Measurements from ENCODE around the gene MAP3K3.

MAP3K3 gene

DNA sequence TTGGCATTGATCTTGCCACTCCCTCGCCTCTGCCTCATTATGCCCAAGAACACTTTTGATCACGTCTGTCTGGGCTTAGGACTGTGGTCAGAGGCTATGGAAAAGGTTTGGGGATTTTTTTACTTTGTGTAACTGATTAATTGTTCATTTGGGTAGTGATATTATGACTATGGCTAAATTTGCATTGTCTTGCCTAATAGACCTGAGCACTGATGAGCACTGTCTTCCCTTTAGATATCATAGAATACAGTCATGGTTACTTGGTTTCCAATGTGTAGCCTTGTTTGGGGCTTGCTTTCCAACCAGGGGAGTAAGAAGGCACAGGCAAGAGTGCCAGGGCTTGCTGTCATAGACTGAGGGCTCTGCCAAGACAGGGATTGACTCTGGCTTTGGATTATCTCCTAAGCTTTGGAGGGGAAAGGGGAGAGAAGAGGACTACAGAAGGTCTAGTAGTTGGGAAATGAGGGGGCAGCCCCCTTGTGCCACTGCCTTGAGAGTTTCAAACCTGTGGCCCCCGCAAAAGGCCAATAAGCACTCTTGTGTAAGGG, 64.0 kb downstream of the MAP3K3 start:
- CTCF ChIA-PET, result interaction anchor here (0.6 to 2.0 kb wide), 3 partner anchors 74 to 1187 kb away, joined by 3 to 6 read pairs (median 4); no protein-coding TSS in a partner anchor
- Histone ChIP-seq H3K27ac (ENCODE audit: extremely low read depth, low read depth, low read length) (no peak overlapping the region), H3K36me3 (ENCODE audit: control insufficient read depth in 2 of 2, insufficient read depth in 1 of 2, low read length in 2 of 2) (peaks cover 22 to 83% of the 10 kb centered on the region in 2 experiments), H3K4me3 (ENCODE audit: low read depth, low read length) (no peak overlapping the region), H3K9me3 (ENCODE audit: control insufficient read depth, insufficient read depth, low read depth, low read length) (no peaks in the 10 kb centered on the region), H3K4me1 (ENCODE audit: control insufficient read depth, insufficient read depth, low read length) (no peaks in the 10 kb centered on the region)
- no peak for TF ChIP-seq ZNF514 (tag by site-specific recombination; IDR thresholded peaks at IDR 0.05)
- no peak for TF ChIP-seq ZNF112 (tag by site-specific recombination; IDR thresholded peaks at IDR 0.05)
- no peak for TF ChIP-seq ZIC2 (tag by site-specific recombination; IDR thresholded peaks at IDR 0.05)
- no peak for TF ChIP-seq ZNF155 (tag by site-specific recombination; IDR thresholded peaks at IDR 0.05)
- POLR2A ChIA-PET, result no interaction called here

DNA sequence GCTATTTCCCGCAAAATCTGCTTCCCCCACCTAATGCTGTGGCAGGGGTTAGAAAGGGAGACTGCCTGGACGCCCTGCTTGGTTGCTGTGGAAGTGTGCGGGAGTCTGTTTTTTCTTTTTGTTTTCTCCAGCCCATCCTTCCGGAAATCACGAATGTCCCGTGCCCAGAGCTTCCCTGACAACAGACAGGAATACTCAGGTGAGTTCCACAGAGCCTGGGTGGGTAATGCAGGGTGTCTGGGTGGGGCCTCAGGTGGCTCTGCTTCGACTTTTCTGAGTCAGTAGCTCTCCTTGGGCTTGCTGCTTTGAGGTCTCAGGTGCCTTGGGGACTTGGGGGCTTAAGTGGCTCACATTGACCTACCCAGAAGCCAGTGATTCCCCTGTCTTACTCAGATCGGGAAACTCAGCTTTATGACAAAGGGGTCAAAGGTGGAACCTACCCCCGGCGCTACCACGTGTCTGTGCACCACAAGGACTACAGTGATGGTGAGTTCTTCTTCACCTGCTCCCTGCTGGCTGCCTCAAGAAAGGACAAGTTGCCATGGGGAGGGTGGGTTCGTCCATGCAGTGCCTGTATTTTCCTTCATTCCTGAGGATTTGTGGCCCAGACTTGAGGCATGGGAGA, 66.3 kb downstream of the MAP3K3 start:
- no peak overlapping the region for H3K4me3 ChIP-seq (ENCODE audit: low read depth, low read length)
- no peaks in the 10 kb centered on the region for H3K9me3 ChIP-seq (ENCODE audit: control insufficient read depth, insufficient read depth, low read depth, low read length)
- TF ChIP-seq ZNF626 (tag by site-specific recombination; IDR thresholded peaks at IDR 0.05), result no peak
- TF ChIP-seq KLF8 (tag by site-specific recombination; IDR thresholded peaks at IDR 0.05), result no peak
- no peak for TF ChIP-seq ZNF776 (tag by site-specific recombination; IDR thresholded peaks at IDR 0.05; ENCODE audit: borderline replicate concordance)
- TF ChIP-seq ZNF670 (tag by site-specific recombination; IDR thresholded peaks at IDR 0.05; ENCODE audit: low read depth), result no peak
- TF ChIP-seq KLF10 (tag by site-specific recombination; IDR thresholded peaks at IDR 0.05), result no peak
- TF ChIP-seq, protein P1, sequence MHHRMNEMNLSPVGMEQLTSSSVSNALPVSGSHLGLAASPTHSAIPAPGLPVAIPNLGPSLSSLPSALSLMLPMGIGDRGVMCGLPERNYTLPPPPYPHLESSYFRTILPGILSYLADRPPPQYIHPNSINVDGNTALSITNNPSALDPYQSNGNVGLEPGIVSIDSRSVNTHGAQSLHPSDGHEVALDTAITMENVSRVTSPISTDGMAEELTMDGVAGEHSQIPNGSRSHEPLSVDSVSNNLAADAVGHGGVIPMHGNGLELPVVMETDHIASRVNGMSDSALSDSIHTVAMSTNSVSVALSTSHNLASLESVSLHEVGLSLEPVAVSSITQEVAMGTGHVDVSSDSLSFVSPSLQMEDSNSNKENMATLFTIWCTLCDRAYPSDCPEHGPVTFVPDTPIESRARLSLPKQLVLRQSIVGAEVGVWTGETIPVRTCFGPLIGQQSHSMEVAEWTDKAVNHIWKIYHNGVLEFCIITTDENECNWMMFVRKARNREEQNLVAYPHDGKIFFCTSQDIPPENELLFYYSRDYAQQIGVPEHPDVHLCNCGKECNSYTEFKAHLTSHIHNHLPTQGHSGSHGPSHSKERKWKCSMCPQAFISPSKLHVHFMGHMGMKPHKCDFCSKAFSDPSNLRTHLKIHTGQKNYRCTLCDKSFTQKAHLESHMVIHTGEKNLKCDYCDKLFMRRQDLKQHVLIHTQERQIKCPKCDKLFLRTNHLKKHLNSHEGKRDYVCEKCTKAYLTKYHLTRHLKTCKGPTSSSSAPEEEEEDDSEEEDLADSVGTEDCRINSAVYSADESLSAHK (tag by site-specific recombination; IDR thresholded peaks at IDR 0.05), result no peak
- TF ChIP-seq, protein P2, sequence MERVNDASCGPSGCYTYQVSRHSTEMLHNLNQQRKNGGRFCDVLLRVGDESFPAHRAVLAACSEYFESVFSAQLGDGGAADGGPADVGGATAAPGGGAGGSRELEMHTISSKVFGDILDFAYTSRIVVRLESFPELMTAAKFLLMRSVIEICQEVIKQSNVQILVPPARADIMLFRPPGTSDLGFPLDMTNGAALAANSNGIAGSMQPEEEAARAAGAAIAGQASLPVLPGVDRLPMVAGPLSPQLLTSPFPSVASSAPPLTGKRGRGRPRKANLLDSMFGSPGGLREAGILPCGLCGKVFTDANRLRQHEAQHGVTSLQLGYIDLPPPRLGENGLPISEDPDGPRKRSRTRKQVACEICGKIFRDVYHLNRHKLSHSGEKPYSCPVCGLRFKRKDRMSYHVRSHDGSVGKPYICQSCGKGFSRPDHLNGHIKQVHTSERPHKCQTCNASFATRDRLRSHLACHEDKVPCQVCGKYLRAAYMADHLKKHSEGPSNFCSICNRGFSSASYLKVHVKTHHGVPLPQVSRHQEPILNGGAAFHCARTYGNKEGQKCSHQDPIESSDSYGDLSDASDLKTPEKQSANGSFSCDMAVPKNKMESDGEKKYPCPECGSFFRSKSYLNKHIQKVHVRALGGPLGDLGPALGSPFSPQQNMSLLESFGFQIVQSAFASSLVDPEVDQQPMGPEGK (tag by site-specific recombination; IDR thresholded peaks at IDR 0.05), result no peak
- no peak for TF ChIP-seq ZNF777 (tag by site-specific recombination; IDR thresholded peaks at IDR 0.05; ENCODE audit: borderline replicate concordance)
- TF ChIP-seq ZNF341 (tag by site-specific recombination; IDR thresholded peaks at IDR 0.05; ENCODE audit: low read depth), result no peak
- TF ChIP-seq, protein P3, sequence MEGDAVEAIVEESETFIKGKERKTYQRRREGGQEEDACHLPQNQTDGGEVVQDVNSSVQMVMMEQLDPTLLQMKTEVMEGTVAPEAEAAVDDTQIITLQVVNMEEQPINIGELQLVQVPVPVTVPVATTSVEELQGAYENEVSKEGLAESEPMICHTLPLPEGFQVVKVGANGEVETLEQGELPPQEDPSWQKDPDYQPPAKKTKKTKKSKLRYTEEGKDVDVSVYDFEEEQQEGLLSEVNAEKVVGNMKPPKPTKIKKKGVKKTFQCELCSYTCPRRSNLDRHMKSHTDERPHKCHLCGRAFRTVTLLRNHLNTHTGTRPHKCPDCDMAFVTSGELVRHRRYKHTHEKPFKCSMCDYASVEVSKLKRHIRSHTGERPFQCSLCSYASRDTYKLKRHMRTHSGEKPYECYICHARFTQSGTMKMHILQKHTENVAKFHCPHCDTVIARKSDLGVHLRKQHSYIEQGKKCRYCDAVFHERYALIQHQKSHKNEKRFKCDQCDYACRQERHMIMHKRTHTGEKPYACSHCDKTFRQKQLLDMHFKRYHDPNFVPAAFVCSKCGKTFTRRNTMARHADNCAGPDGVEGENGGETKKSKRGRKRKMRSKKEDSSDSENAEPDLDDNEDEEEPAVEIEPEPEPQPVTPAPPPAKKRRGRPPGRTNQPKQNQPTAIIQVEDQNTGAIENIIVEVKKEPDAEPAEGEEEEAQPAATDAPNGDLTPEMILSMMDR (tag by site-specific recombination; IDR thresholded peaks at IDR 0.05), result no peak
- no peak for TF ChIP-seq ZNF292 (tag by site-specific recombination; IDR thresholded peaks at IDR 0.05; ENCODE audit: borderline replicate concordance, low read depth)
- no peak for TF ChIP-seq ZNF792 (tag by site-specific recombination; IDR thresholded peaks at IDR 0.05)
- no peak for TF ChIP-seq ZNF48 (tag by site-specific recombination; IDR thresholded peaks at IDR 0.05)
- no peak for TF ChIP-seq ZNF394 (tag by site-specific recombination; IDR thresholded peaks at IDR 0.05; ENCODE audit: borderline replicate concordance)
- TF ChIP-seq ZBTB17 (tag by site-specific recombination; IDR thresholded peaks at IDR 0.05), result no peak
- TF ChIP-seq, protein P4, sequence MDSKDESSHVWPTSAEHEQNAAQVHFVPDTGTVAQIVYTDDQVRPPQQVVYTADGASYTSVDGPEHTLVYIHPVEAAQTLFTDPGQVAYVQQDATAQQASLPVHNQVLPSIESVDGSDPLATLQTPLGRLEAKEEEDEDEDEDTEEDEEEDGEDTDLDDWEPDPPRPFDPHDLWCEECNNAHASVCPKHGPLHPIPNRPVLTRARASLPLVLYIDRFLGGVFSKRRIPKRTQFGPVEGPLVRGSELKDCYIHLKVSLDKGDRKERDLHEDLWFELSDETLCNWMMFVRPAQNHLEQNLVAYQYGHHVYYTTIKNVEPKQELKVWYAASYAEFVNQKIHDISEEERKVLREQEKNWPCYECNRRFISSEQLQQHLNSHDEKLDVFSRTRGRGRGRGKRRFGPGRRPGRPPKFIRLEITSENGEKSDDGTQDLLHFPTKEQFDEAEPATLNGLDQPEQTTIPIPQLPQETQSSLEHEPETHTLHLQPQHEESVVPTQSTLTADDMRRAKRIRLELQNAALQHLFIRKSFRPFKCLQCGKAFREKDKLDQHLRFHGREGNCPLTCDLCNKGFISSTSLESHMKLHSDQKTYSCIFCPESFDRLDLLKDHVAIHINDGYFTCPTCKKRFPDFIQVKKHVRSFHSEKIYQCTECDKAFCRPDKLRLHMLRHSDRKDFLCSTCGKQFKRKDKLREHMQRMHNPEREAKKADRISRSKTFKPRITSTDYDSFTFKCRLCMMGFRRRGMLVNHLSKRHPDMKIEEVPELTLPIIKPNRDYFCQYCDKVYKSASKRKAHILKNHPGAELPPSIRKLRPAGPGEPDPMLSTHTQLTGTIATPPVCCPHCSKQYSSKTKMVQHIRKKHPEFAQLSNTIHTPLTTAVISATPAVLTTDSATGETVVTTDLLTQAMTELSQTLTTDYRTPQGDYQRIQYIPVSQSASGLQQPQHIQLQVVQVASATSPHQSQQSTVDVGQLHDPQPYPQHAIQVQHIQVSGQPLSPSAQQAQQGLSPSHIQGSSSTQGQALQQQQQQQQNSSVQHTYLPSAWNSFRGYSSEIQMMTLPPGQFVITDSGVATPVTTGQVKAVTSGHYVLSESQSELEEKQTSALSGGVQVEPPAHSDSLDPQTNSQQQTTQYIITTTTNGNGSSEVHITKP (tag by site-specific recombination; IDR thresholded peaks at IDR 0.05), result no peak
- TF ChIP-seq, protein P5, sequence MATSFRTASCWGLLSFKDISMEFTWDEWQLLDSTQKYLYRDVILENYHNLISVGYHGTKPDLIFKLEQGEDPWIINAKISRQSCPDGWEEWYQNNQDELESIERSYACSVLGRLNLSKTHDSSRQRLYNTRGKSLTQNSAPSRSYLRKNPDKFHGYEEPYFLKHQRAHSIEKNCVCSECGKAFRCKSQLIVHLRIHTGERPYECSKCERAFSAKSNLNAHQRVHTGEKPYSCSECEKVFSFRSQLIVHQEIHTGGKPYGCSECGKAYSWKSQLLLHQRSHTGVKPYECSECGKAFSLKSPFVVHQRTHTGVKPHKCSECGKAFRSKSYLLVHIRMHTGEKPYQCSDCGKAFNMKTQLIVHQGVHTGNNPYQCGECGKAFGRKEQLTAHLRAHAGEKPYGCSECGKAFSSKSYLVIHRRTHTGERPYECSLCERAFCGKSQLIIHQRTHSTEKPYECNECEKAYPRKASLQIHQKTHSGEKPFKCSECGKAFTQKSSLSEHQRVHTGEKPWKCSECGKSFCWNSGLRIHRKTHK (tag by site-specific recombination; IDR thresholded peaks at IDR 0.05), result no peak
- TF ChIP-seq ZBTB48 (tag by site-specific recombination; IDR thresholded peaks at IDR 0.05), result no peak
- TF ChIP-seq SALL2 (tag by site-specific recombination; IDR thresholded peaks at IDR 0.05; ENCODE audit: borderline replicate concordance), result no peak
- no peaks in the 10 kb centered on the region for H3K4me1 ChIP-seq (ENCODE audit: control insufficient read depth, insufficient read depth, low read length)
- H3K36me3 ChIP-seq (ENCODE audit: control insufficient read depth in 2 of 2, insufficient read depth in 1 of 2, low read length in 2 of 2), result peaks cover 22 to 84% of the 10 kb centered on the region in 2 experiments
- H3K27ac ChIP-seq (ENCODE audit: extremely low read depth, low read depth, low read length), result no peak overlapping the region
- POLR2A ChIA-PET, result no interaction called here
- CTCF ChIA-PET, result interaction anchor here (0.6 to 1.1 kb wide), 4 partner anchors 8 to 55 kb away, joined by 3 to 7 read pairs (median 4); no protein-coding TSS in a partner anchor

All from HEK293 (cell line).